WI38 (cell line): ENCODE measurements around the gene CMA1.
"Not testable (repeated sequence)": the region's sequence is repeated elsewhere in the genome, so short reads cannot be mapped to it uniquely, and the experiment has no call there.

Source experiments
- H3K4me3 ChIP-seq: 2 replicates; pipeline ENCODE4 v1.5.1; 2011; ENCODE audit warnings: low read depth, mild to moderate bottlenecking, control low read depth, low read length
- CTCF ChIP-seq: IDR thresholded peaks from 2 replicates; pipeline ENCODE4 v1.5.1; 2012; ENCODE audit warnings: low read depth, mild to moderate bottlenecking, control low read depth, low read length

The CMA1 gene

GRCh38 chr14:24508155-24508840 is at the start of gene CMA1:
Gene CMA1 (minus strand): TSS chr14:24508265. CDS start chr14:24508235, 30 bp downstream.
- TF ChIP-seq CTCF, result no peak

GRCh38 chr14:24556756-24557155 is 48.7 kb upstream of the CMA1 start:
- H3K4me3 ChIP-seq, result no peak overlapping the region
- no peak for TF ChIP-seq CTCF

More at GRCh38 chr14:24508155-24508840, at the start of gene CMA1:
- H3K4me3 ChIP-seq, result no peak within 1 kb of the TSS

- not testable (repeated sequence) for H3K4me3 ChIP-seq
These were observed 41.0 kb upstream of the CMA1 start for GRCh38 chr14:24549064-24549463.

GRCh38 chr14:24542346-24542936 is 34.4 kb upstream of the CMA1 start:
- no peak overlapping the region for H3K4me3 ChIP-seq
- no peak for TF ChIP-seq CTCF

- no peak overlapping the region for H3K4me3 ChIP-seq
- TF ChIP-seq CTCF, result no peak
These were observed 27.7 kb upstream of the CMA1 start for GRCh38 chr14:24535737-24536136.

GRCh38 chr14:24534286-24534685 is 26.2 kb upstream of the CMA1 start:
- no peak overlapping the region for H3K4me3 ChIP-seq
- no peak for TF ChIP-seq CTCF

- not testable (repeated sequence) for H3K4me3 ChIP-seq
These were observed 18.0 kb upstream of the CMA1 start for GRCh38 chr14:24525877-24526620.

GRCh38 chr14:24518851-24519250 is 10.8 kb upstream of the CMA1 start:
- no peak overlapping the region for H3K4me3 ChIP-seq
- TF ChIP-seq CTCF, result no peak
